ENCODE results near the gene MX2. TPM values are rescaled to one million over a fixed set of nuclear protein-coding genes. Genes with fewer than 3 reads are reported as not detected.

MX2 gene
- total and polyA plus RNA-seq, 3 donors from 2014 or later, result 8.4 to 12.8 (median 10.1) TPM

DNA sequence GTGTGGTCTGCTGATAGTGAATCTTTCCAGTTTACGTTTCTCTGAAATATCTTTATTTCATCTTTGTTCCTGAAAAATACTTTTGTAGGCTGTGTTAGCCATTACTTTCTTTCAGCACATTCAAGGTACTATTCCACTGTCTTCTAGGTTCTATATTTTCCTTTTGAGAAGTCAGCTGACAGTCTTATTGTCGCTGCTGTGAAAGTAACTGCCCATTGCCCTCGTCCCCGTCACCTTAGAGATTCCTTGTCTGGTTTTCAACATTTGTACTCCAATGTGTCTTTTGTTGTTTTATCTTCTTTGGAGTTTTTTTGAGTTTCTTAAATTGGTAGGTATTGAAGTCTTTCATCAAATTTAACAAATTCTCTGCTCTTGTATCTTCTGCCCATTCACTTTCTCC, 19.8 kb upstream of the MX2 start:
- intact Hi-C loops (cut with DNase I; ENCODE audit: low total_unique reads), result no loop called here
- Histone ChIP-seq H3K9me3 (no peaks in the 10 kb centered on the region), H3K4me3 (no peak overlapping the region), H3K27ac (no peak overlapping the region), H3K36me3 (ENCODE audit: low read depth, missing control alignments) (no peaks in the 10 kb centered on the region), H3K27me3 (no peaks in the 10 kb centered on the region), H3K4me1 (no peaks in the 10 kb centered on the region)
- no peak for DNase-seq
- TF ChIP-seq CTCF (IDR thresholded peaks at IDR 0.05) (no peak), POLR2A (IDR thresholded peaks at IDR 0.05) (no peak)
- WGBS, 2 donors, result 93 to 95% methylated on average over 4 of the region's 4 CpGs

DNA sequence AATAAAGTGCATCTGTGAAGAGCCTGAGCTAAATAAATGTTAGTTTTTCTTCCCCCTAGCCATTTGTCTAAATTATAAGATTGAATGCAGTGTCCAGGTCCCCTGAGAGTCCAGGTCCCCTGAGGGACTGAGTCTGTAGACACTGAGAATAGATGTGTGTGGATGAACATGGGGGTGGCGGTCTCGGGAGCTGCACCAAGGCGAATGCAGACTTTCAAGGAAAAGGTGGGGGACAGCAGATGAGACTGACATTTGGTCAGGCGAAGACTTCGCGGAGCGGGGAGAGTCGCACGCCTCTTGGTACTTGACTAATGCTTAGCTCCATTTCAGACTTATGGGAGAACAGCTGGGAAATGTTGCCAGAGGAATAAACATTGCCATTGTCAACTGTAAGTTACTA, 17.7 kb upstream of the MX2 start:
- no peaks in the 10 kb centered on the region for H3K9me3 ChIP-seq
- WGBS, 2 donors, result 93 to 95% methylated on average over 9 of the region's 9 CpGs
- TF ChIP-seq POLR2A (IDR thresholded peaks at IDR 0.05) (no peak), CTCF (IDR thresholded peaks at IDR 0.05) (no peak)
- no peak overlapping the region for H3K27ac ChIP-seq
- DNase-seq, result no peak
- intact Hi-C loops (cut with DNase I; ENCODE audit: low total_unique reads), result no loop called here
- no peaks in the 10 kb centered on the region for H3K4me1 ChIP-seq
- H3K4me3 ChIP-seq, result no peak overlapping the region
- no peaks in the 10 kb centered on the region for H3K36me3 ChIP-seq (ENCODE audit: low read depth, missing control alignments)
- H3K27me3 ChIP-seq, result no peaks in the 10 kb centered on the region

DNA sequence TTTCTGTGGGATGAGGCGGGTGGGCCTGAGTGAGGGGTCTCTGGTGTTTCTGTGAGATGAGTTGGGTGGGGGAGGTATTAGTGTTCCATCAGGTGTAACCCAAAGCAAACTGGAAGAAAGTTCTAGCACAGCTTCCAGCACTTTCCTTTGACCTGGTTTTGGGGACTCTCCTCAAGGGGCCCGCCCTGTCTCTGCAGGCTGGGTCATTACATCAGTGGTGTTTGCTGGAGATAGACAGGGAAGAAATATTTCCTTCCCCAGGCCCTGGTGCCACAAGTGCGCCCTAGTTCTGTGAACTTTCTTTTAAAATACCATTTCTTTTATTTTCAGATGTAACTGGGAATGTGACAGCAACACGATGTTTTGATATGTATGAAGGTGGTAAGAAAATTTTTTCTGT, 16.5 kb upstream of the MX2 start:
- 91 to 99% methylated on average over 4 of the region's 4 CpGs for WGBS, 2 donors
- Histone ChIP-seq H3K27me3 (no peaks in the 10 kb centered on the region), H3K36me3 (ENCODE audit: low read depth, missing control alignments) (no peaks in the 10 kb centered on the region), H3K4me3 (no peak overlapping the region), H3K9me3 (no peaks in the 10 kb centered on the region), H3K4me1 (no peaks in the 10 kb centered on the region), H3K27ac (no peak overlapping the region)
- intact Hi-C loops (cut with DNase I; ENCODE audit: low total_unique reads), result no loop called here
- no peak for DNase-seq
- no peak for TF ChIP-seq CTCF (IDR thresholded peaks at IDR 0.05)
- no peak for TF ChIP-seq POLR2A (IDR thresholded peaks at IDR 0.05)

DNA sequence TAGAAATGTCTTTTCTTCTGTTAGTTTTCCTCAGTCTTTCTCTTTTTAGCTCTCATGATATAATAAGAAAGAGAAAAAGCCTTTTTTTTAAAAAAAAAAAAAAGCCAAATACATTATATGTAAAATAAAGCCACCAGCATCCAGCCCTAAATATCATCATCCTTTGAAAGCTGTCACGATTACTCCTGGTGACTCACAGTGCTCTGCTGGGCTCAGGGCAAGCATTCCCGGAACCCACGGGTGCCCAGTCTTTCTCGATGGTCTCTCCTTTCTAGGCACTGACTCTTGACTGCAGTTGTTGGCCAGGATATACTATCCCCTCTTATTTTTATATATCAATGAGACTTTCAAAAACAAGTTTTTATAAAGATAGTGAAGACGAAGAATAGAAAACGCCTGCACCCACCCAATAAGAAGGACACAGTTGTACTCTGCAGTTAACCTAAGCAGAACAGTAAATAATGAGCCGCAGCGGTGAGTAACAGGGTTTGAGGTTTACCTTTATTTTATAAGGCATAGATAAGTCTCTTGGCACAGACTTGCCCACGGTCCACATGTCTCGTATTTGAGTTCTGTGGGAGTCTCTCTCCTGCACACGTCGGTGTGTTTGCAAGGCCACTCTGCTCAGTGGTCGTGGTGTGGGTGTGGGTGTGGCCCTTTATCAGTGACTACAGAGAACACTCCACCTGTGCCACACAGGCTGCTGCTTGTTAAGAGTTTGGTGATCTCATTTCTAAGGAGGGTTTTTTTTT, 15.7 kb upstream of the MX2 start:
- no peaks in the 10 kb centered on the region for H3K36me3 ChIP-seq (ENCODE audit: low read depth, missing control alignments)
- H3K9me3 ChIP-seq, result no peaks in the 10 kb centered on the region
- DNase-seq, result no peak
- H3K27ac ChIP-seq, result no peak overlapping the region
- TF ChIP-seq CTCF (IDR thresholded peaks at IDR 0.05) (no peak), POLR2A (IDR thresholded peaks at IDR 0.05) (no peak)
- WGBS, 2 donors, result 71 to 81% methylated on average over 13 of the region's 13 CpGs
- H3K4me3 ChIP-seq, result no peak overlapping the region
- intact Hi-C loops (cut with DNase I; ENCODE audit: low total_unique reads), result no loop called here
- no peaks in the 10 kb centered on the region for H3K4me1 ChIP-seq
- no peaks in the 10 kb centered on the region for H3K27me3 ChIP-seq

- no peak for DNase-seq
- TF ChIP-seq POLR2A (IDR thresholded peaks at IDR 0.05) (no peak), CTCF (IDR thresholded peaks at IDR 0.05) (no peak)
- 92% methylated on average over 8 of the region's 8 CpGs for WGBS, 2 donors
- H3K9me3 ChIP-seq, result no peaks in the 10 kb centered on the region
- no peaks in the 10 kb centered on the region for H3K27me3 ChIP-seq
- intact Hi-C loops (cut with DNase I; ENCODE audit: low total_unique reads), result no loop called here
- no peaks in the 10 kb centered on the region for H3K36me3 ChIP-seq (ENCODE audit: low read depth, missing control alignments)
- no peak overlapping the region for H3K27ac ChIP-seq
- no peak overlapping the region for H3K4me3 ChIP-seq
- H3K4me1 ChIP-seq, result no peaks in the 10 kb centered on the region
These were observed 15.1 kb upstream of the MX2 start for GRCh38 chr21:41346758-41347157.
